ENCODE measurements around the gene DYNLT4. TPM values are rescaled to one million over a fixed set of nuclear protein-coding genes. Genes with fewer than 3 reads are reported as not detected.

DYNLT4 gene
- total and polyA plus RNA-seq, 2 of the 13 experiments (the other 11 are each of a cell fraction or from before 2014, with no cell fraction given), result 0.77 TPM; not detected in 1

GRCh38 chr1:44806704-44807363 lies at the start of gene DYNLT4 (continued):
- TF ChIP-seq, protein P1, sequence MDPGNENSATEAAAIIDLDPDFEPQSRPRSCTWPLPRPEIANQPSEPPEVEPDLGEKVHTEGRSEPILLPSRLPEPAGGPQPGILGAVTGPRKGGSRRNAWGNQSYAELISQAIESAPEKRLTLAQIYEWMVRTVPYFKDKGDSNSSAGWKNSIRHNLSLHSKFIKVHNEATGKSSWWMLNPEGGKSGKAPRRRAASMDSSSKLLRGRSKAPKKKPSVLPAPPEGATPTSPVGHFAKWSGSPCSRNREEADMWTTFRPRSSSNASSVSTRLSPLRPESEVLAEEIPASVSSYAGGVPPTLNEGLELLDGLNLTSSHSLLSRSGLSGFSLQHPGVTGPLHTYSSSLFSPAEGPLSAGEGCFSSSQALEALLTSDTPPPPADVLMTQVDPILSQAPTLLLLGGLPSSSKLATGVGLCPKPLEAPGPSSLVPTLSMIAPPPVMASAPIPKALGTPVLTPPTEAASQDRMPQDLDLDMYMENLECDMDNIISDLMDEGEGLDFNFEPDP (CRISPR knock-in tag; conservative IDR thresholded peaks at IDR 0.05), result no peak
- TF ChIP-seq MEF2D (CRISPR knock-in tag; IDR thresholded peaks at IDR 0.05) (no peak), RORA (CRISPR knock-in tag; IDR thresholded peaks at IDR 0.05) (no peak), GATAD1 (CRISPR knock-in tag; IDR thresholded peaks at IDR 0.05) (no peak), TFAP4 (IDR thresholded peaks at IDR 0.05; ENCODE audit: borderline replicate concordance, low read depth) (no peak)

DNA sequence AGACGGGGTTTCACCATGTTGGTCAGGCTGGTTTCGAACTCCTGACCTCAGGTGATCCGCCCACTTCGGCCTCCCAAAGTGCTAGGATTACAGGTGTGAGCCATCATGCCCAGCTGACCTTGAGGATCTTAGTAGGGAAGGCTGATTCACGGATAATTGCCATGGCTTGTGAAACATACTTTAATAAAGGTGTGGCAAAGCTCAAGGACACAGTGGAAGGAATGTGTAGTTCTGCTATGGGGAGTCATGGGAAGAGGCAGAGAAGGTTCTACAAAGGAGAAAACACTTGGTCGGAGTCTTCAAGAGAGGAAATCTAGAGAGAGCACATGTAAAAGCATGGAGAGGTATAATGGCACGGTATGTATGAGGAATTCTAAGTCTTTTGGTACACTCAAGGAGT lies 48.6 kb upstream of the DYNLT4 start:
- ChIA-PET CTCF (ENCODE audit: low intra/inter-chr PET ratio, low total read pairs) (no interaction called here), POLR2A (no interaction called here)
- Histone ChIP-seq H4K20me1 (ENCODE audit: insufficient read depth, low read length) (no peaks in the 10 kb centered on the region), H3K27me3 (ENCODE audit: control insufficient read depth in 1 of 2, insufficient read depth in 2 of 2, low read length in 2 of 2) (no peaks in the 10 kb centered on the region), H3K9ac (ENCODE audit: insufficient read depth, low read depth, low read length) (no peak overlapping the region), H3K4me2 (ENCODE audit: low read depth, low read length) (no peak overlapping the region), H3K36me3 (replicated peaks in 1 of 2; ENCODE audit: control insufficient read depth in 1 of 2, insufficient read depth in 2 of 2, low read length in 2 of 2) (no peaks in the 10 kb centered on the region; a peak in 2 of 5 replicates), H3K79me2 (ENCODE audit: insufficient read depth, low read length) (no peaks in the 10 kb centered on the region), H2AFZ (ENCODE audit: low read length) (no peak overlapping the region), H3K4me1 (ENCODE audit: insufficient read depth, low read length) (0 out of 2 replicates have a peak, but pooled peaks cover 7% of the 10 kb centered on the region), H3K4me3 (replicated peaks in 1 of 3; ENCODE audit: insufficient read depth in 1 of 3, low read depth in 2 of 3, low read length in 3 of 3) (no peak overlapping the region), H3K27ac (ENCODE audit: extremely low read length, insufficient read depth, low read length) (no peak overlapping the region), H3K9me3 (ENCODE audit: low read length) (no peaks in the 10 kb centered on the region)
- in situ Hi-C loops (cut with HindIII; ENCODE audit: extremely low pct_ligation_motif_present, low pct_unique_long_range_greater_than_20kb) (no loop called here), intact Hi-C loops (cut with micrococcal nuclease; ENCODE audit: unreplicated experiment) (no loop called here)
- no TSS peak for BruUV-seq (replicated peaks)
- FAIRE-seq, result no peak
- TF ChIP-seq FOSL2 (CRISPR knock-in tag; IDR thresholded peaks at IDR 0.05) (peak; percentile 41; the same call in 1 of the 2 replicates), ESRRA (CRISPR knock-in tag; IDR thresholded peaks at IDR 0.05; ENCODE audit: low read depth) (no peak), ATF2 (CRISPR knock-in tag; IDR thresholded peaks at IDR 0.05) (no peak), TEAD3 (CRISPR knock-in tag; optimal IDR thresholded peaks at IDR 0.05; ENCODE audit: borderline replicate concordance) (peak; percentile 16)
- TF ChIP-seq, protein P2, sequence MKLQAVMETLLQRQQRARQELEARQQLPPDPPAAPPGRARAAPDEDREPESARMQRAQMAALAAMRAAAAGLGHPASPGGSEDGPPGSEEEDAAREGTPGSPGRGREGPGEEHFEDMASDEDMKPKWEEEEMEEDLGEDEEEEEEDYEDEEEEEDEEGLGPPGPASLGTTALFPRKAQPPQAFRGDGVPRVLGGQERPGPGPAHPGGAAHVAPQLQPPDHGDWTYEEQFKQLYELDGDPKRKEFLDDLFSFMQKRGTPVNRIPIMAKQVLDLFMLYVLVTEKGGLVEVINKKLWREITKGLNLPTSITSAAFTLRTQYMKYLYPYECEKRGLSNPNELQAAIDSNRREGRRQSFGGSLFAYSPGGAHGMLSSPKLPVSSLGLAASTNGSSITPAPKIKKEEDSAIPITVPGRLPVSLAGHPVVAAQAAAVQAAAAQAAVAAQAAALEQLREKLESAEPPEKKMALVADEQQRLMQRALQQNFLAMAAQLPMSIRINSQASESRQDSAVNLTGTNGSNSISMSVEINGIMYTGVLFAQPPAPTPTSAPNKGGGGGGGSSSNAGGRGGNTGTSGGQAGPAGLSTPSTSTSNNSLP (IDR thresholded peaks at IDR 0.05; ENCODE audit: low read depth, low read length), result 0 out of 2 replicates have a peak, but pooled peaks have one; percentile 31
- 66% methylated on average over 7 of the region's 7 CpGs for WGBS (ENCODE audit: low lambda C conversion rate)
- peak; percentile 39 for DNase-seq (ENCODE audit: low spot score)
- ATAC-seq, result no peak
